Endodermal cell (in vitro differentiated cells): ENCODE data around the gene SH3GL1. TPM values are rescaled to one million over a fixed set of nuclear protein-coding genes. Genes with fewer than 3 reads are reported as not detected.

Experiments
- DNase-seq: peaks from one replicate; pipeline ENCODE4 v3.0.0-alpha.2; 2017
- H3K27ac ChIP-seq: 2 replicates; pipeline ENCODE4 v1.5.1; 2013; ENCODE audit warnings: mild to moderate bottlenecking, low read depth, low read length, moderate library complexity
- H3K27me3 ChIP-seq: 2 replicates; pipeline ENCODE4 v1.6.1; 2013; ENCODE audit warnings: mild to moderate bottlenecking, low read length, moderate library complexity; ENCODE audit not compliant: insufficient read depth, control insufficient read depth, poor library complexity, severe bottlenecking
- H3K36me3 ChIP-seq: 2 replicates; pipeline ENCODE4 v1.7.0; 2013; ENCODE audit warnings: mild to moderate bottlenecking, low read length, moderate library complexity; ENCODE audit not compliant: control insufficient read depth, insufficient read depth
- H3K4me1 ChIP-seq: one replicate; pipeline ENCODE4 v1.7.0; 2013; ENCODE audit warnings: low read length; ENCODE audit not compliant: control insufficient read depth, insufficient read depth
- H3K4me3 ChIP-seq: 2 replicates; pipeline ENCODE4 v1.5.1; 2013; ENCODE audit warnings: mild to moderate bottlenecking, low read length, moderate library complexity
- H3K9ac ChIP-seq: 2 replicates; pipeline ENCODE4 v1.6.1; 2013; ENCODE audit warnings: mild to moderate bottlenecking, low read length, moderate library complexity; ENCODE audit not compliant: poor library complexity, severe bottlenecking; ENCODE audit errors: extremely low read depth
- H3K9me3 ChIP-seq: 2 replicates; pipeline ENCODE4 v1.6.1; 2013; ENCODE audit warnings: mild to moderate bottlenecking, low read length, moderate library complexity; ENCODE audit not compliant: control insufficient read depth
- H3K27ac Mint-ChIP-seq: 2 replicates; pipeline ENCODE4 v1.8.0; 2020; ENCODE audit warnings: mixed read lengths
- H3K27me3 Mint-ChIP-seq: 2 replicates; pipeline ENCODE4 v1.8.0; 2021; ENCODE audit warnings: mild to moderate bottlenecking, mixed read lengths; ENCODE audit not compliant: insufficient read depth
- H3K36me3 Mint-ChIP-seq: 2 replicates; pipeline ENCODE4 v1.8.0; 2020; ENCODE audit warnings: low read depth, mixed read lengths
- H3K4me1 Mint-ChIP-seq: 2 replicates; pipeline ENCODE4 v1.8.0; 2020; ENCODE audit warnings: mixed read lengths
- H3K4me3 Mint-ChIP-seq: 2 replicates; pipeline ENCODE4 v1.8.0; 2020; ENCODE audit warnings: mild to moderate bottlenecking, moderate library complexity, mixed read lengths
- H3K9me3 Mint-ChIP-seq: 2 replicates; pipeline ENCODE4 v1.8.0; 2020; ENCODE audit warnings: mild to moderate bottlenecking, mixed read lengths
- WGBS, 2 experiments: methylation state at CpG; one replicate each; pipeline versions ENCODE4 v1.1.5 to v1.1.7; 2013; ENCODE audit warnings: missing lambda C conversion rate in 2 of 2, mixed read lengths in 1 of 2; ENCODE audit not compliant: insufficient coverage in 1 of 2, insufficient read length in 1 of 2; 5-methylcytosine and 5-hydroxymethylcytosine counted together
- total RNA-seq, 2 donors: library from RNA; stranded (reverse); fragmentation: NEBNext Ultra II Directional in 1 of 2; extraction: Animal tissue kit (Norgen Biotek cat#: 25700) in 1 of 2; gene quantifications; 2 replicates in 1 of 2; 3 replicates in 1 of 2; pipeline ENCODE4 v1.2.1, GENCODE V29; 2021
- TF ChIP-seq, protein P1 (sequence below): fragments of 200-600 bp; sonication (generic); conservative IDR thresholded peaks from 2 replicates; pipeline ENCODE4 v1.5.0; 2021; ENCODE audit warnings: antibody characterized with exemption, mild to moderate bottlenecking

Gene SH3GL1
- total RNA-seq, 2 donors from 2014 or later: 76.8 to 77.0 TPM

DNA sequence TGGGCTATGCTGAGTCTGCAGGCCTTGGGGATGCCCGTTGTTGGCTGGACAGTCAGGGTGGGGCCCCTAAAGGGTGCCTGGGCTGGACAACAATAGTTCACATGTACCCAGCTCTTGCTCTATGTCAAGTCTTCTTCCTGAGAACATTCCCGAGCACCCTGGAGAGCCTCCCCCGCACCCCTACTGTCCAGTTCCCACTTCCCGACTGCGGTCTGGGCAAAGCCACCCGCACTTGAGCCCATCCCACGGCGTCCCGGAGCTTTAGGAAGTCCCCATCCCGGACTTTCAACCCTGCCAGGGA is 58.1 kb downstream of the SH3GL1 start:
- H3K4me1 ChIP-seq: peaks cover 5% of the 10 kb centered on the region
- WGBS, 2 experiments: 11 to 40% methylated on average over 2 to 10 of the region's 10 CpGs
- H3K4me3 ChIP-seq: peak overlapping the region; percentile 91
- no peaks in the 10 kb centered on the region for H3K27me3 ChIP-seq
- TF ChIP-seq, protein P1, sequence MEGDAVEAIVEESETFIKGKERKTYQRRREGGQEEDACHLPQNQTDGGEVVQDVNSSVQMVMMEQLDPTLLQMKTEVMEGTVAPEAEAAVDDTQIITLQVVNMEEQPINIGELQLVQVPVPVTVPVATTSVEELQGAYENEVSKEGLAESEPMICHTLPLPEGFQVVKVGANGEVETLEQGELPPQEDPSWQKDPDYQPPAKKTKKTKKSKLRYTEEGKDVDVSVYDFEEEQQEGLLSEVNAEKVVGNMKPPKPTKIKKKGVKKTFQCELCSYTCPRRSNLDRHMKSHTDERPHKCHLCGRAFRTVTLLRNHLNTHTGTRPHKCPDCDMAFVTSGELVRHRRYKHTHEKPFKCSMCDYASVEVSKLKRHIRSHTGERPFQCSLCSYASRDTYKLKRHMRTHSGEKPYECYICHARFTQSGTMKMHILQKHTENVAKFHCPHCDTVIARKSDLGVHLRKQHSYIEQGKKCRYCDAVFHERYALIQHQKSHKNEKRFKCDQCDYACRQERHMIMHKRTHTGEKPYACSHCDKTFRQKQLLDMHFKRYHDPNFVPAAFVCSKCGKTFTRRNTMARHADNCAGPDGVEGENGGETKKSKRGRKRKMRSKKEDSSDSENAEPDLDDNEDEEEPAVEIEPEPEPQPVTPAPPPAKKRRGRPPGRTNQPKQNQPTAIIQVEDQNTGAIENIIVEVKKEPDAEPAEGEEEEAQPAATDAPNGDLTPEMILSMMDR: no peak
- H3K9me3 ChIP-seq: no peaks in the 10 kb centered on the region
- peak overlapping the region; percentile 98 for H3K27ac Mint-ChIP-seq
- H3K36me3 ChIP-seq: peaks cover 19% of the 10 kb centered on the region
- peak overlapping the region; percentile 82 for H3K4me3 Mint-ChIP-seq
- peak overlapping the region; percentile 98 for H3K27ac ChIP-seq
- H3K9me3 Mint-ChIP-seq: no peaks in the 10 kb centered on the region
- H3K9ac ChIP-seq: peak overlapping the region; percentile 92
- DNase-seq: no peak
- peaks cover 6% of the 10 kb centered on the region for H3K4me1 Mint-ChIP-seq
- peaks cover 21% of the 10 kb centered on the region for H3K36me3 Mint-ChIP-seq
- no peaks in the 10 kb centered on the region for H3K27me3 Mint-ChIP-seq

DNA sequence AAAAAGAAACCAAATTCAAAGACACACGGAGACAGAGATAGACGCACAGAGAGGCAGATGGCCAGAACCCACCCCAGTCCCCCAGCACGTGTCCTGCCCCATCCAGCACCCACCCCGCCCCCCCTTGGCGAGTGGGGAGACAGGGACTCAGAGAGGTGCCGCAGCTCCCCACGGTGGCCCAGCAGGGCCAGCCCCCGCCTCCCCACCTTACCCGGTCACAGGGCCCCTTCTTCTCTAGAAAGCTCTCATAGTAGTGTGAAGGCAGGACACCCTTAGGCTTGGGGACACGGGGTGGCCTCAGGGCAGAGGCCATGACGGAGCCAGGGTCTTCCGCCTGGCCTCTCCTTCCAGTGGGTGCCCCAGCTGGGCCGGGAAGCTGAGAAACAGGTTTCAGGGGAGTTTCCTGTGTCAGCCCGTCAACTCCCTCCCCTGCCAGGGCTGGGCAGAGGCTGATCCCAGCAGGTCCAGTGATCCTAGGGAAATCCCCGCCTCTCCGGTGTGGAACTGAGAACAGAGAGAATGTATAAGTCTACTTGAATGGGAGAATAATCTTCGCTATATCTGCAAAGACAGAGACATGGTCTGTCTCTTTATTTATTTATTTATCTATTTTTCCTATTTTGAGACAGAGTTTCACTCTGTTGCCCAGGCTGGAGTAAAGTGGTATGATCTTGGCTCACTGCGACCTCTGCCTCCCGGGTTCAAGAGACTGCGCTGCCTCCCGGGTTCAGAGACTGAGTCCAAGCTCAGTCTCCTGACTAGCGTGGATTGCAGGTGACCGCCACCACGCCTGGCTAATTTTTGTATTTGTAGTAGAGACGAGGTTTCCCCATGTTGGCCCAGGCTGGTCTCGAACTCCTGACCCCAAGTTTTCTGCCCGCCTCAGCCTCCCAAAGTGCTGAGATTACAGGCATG is 61.6 kb downstream of the SH3GL1 start, which contains the start of gene STAP2:
TSS of gene STAP2 (minus strand) at position 387 of the 915 bp plus-strand sequence. CDS start at position 313, 74 bp downstream.
- Histone ChIP-seq H3K4me3 (peak within 1 kb of the TSS; percentile 58), H3K4me1 (no peaks in the 10 kb centered on the region), H3K9ac (peak within 1 kb of the TSS; percentile 15), H3K27ac (peak within 1 kb of the TSS; percentile 81), H3K9me3 (no peaks in the 10 kb centered on the region), H3K27me3 (no peaks in the 10 kb centered on the region), H3K36me3 (no peaks in the 10 kb centered on the region)
- H3K4me3 Mint-ChIP-seq: peak within 1 kb of the TSS; percentile 58
- TF ChIP-seq, protein P1: no peak
- H3K27me3 Mint-ChIP-seq: peaks cover 6% of the 10 kb centered on the region
- peaks cover 6% of the 10 kb centered on the region for H3K4me1 Mint-ChIP-seq
- DNase-seq: peak; percentile 80
- 73 to 79% methylated on average over 17 to 23 of the region's 27 CpGs for WGBS, 2 experiments
- peak within 1 kb of the TSS; percentile 71 for H3K27ac Mint-ChIP-seq
- peaks cover 4% of the 10 kb centered on the region for H3K36me3 Mint-ChIP-seq
- H3K9me3 Mint-ChIP-seq: no peaks in the 10 kb centered on the region

DNA sequence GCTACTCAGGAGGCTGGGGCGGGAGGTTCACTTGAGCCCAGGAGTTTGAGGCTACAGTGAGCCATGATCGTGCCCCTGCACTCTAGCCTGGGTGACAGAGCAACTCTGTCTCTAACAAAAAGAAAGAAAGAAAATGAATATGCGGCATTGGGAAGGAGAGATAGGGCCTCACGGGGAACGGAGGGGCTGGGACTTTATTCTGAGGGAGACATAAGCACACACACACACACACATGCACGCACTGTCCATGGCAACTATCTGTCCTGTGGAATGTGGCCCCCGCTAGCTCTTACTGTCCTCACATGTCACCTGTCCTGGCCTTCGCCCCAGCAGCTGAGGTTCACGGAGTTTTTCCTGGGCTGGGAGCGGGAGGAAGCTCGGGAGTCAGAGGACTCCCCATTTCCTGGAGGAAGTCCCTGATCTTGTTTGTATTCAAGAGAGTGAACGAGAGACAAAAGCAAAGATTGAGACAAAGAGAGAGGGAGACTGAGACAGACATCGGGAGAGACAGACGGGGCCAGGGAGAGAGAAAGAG is 62.4 kb downstream of the SH3GL1 start:
- H3K4me1 Mint-ChIP-seq: peaks cover 6% of the 10 kb centered on the region
- H3K36me3 Mint-ChIP-seq: peaks cover 4% of the 10 kb centered on the region
- WGBS, 2 experiments: 57 to 68% methylated on average over 8 to 12 of the region's 14 CpGs
- peaks cover 6% of the 10 kb centered on the region for H3K27me3 Mint-ChIP-seq
- Histone ChIP-seq H3K4me1 (no peaks in the 10 kb centered on the region), H3K4me3 (peak overlapping the region; percentile 58), H3K36me3 (no peaks in the 10 kb centered on the region), H3K9me3 (no peaks in the 10 kb centered on the region), H3K27me3 (no peaks in the 10 kb centered on the region), H3K9ac (no peak overlapping the region), H3K27ac (peak overlapping the region; percentile 81)
- H3K4me3 Mint-ChIP-seq: peak overlapping the region; percentile 58
- peak overlapping the region; percentile 71 for H3K27ac Mint-ChIP-seq
- DNase-seq: peak; percentile 65
- H3K9me3 Mint-ChIP-seq: no peaks in the 10 kb centered on the region
- TF ChIP-seq, protein P1: no peak
